Parathyroid adenoma (tissue), 2 donors: ENCODE measurements around the gene HECW1.

Experiments
- H2AFZ ChIP-seq: fragments of 300-600 bp; sonication (generic); one replicate; pipeline ENCODE4 v1.7.0; 2017; ENCODE audit warnings: antibody characterized with exemption, mild to moderate bottlenecking
- H3K27ac ChIP-seq: fragments of 300-600 bp; sonication (generic); one replicate; pipeline ENCODE4 v1.7.0; 2017
- H3K27me3 ChIP-seq: fragments of 300-600 bp; sonication (generic); one replicate; pipeline ENCODE4 v1.7.0; 2017; ENCODE audit warnings: low read length; ENCODE audit not compliant: control insufficient read depth, insufficient read depth
- H3K36me3 ChIP-seq: fragments of 300-600 bp; sonication (generic); one replicate; pipeline ENCODE4 v1.7.0; 2017; ENCODE audit warnings: low read length; ENCODE audit not compliant: control insufficient read depth, insufficient read depth
- H3K4me1 ChIP-seq: fragments of 300-600 bp; sonication (generic); one replicate; pipeline ENCODE4 v1.7.0; 2017; ENCODE audit warnings: control low read depth
- H3K4me2 ChIP-seq: fragments of 300-600 bp; sonication (generic); one replicate; pipeline ENCODE4 v1.7.0; 2017; ENCODE audit warnings: low read length
- H3K4me3 ChIP-seq: fragments of 300-600 bp; sonication (generic); one replicate; pipeline ENCODE4 v1.7.0; 2017; ENCODE audit warnings: low read depth, low read length
- H3K79me2 ChIP-seq: fragments of 300-600 bp; sonication (generic); one replicate; pipeline ENCODE4 v1.7.0; 2017; ENCODE audit warnings: control low read depth
- H3K9ac ChIP-seq: fragments of 300-600 bp; sonication (generic); one replicate; pipeline ENCODE4 v1.7.0; 2017; ENCODE audit warnings: mild to moderate bottlenecking
- H3K9me3 ChIP-seq: fragments of 300-600 bp; sonication (generic); one replicate; pipeline ENCODE4 v1.7.0; 2017; ENCODE audit warnings: low read length; ENCODE audit not compliant: control insufficient read depth
- TF ChIP-seq, protein P1 (sequence below): fragments of 300-600 bp; sonication (generic); IDR thresholded peaks from one replicate; pipeline ENCODE4 v1.7.0; 2017; ENCODE audit warnings: antibody characterized with exemption, mild to moderate bottlenecking
- donor health status: primary hyperparathyroidism.

HECW1 gene

DNA sequence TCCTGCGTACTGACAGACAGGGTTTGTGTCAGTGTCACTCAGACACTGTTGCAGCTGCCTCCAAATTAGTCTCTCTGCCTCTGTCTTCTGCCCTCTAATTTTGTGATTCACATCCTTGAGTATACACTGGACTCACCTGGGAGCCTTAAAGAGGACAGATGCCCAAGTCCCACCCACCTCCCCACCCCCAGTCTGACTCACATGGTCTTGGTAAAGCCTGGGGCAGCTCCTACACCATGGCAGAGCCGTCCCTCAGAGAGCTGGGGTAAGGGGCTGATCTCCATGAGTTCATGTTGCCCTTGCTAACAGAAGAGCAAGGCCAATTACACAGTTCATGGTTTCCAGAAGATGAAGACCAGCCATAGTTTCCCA is 272.8 kb downstream of the HECW1 start:
- Histone ChIP-seq H3K4me1 (no peaks in the 10 kb centered on the region), H3K4me3 (no peak overlapping the region), H3K36me3 (no peaks in the 10 kb centered on the region), H3K9ac (no peak overlapping the region), H3K27me3 (no peaks in the 10 kb centered on the region), H3K4me2 (no peak overlapping the region), H3K9me3 (peaks cover 4% of the 10 kb centered on the region), H2AFZ (no peak overlapping the region), H3K27ac (no peak overlapping the region), H3K79me2 (no peaks in the 10 kb centered on the region)
- TF ChIP-seq, protein P1, sequence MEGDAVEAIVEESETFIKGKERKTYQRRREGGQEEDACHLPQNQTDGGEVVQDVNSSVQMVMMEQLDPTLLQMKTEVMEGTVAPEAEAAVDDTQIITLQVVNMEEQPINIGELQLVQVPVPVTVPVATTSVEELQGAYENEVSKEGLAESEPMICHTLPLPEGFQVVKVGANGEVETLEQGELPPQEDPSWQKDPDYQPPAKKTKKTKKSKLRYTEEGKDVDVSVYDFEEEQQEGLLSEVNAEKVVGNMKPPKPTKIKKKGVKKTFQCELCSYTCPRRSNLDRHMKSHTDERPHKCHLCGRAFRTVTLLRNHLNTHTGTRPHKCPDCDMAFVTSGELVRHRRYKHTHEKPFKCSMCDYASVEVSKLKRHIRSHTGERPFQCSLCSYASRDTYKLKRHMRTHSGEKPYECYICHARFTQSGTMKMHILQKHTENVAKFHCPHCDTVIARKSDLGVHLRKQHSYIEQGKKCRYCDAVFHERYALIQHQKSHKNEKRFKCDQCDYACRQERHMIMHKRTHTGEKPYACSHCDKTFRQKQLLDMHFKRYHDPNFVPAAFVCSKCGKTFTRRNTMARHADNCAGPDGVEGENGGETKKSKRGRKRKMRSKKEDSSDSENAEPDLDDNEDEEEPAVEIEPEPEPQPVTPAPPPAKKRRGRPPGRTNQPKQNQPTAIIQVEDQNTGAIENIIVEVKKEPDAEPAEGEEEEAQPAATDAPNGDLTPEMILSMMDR = no peak

DNA sequence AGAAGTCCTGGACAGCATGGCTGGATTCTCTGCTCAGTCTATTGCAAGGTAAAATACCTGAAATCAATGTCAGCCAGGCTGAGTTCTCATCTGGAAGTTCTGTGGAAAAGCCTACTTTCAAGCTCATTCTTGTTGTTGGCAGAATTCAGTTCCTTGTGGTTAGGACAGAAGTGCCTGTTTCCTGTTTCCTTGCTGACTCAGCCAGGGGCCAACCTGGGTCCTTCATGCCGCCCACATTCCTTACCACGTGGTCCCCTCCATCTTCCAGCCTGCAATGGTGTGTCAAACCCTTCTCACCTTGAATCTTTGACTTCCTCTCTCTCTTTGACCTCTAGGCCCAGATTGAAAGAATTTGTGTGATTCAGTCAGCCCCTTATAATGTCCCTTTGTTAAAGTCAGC is 273.4 kb downstream of the HECW1 start:
- Histone ChIP-seq H3K27ac (no peak overlapping the region), H3K9ac (no peak overlapping the region), H3K9me3 (peaks cover 4% of the 10 kb centered on the region), H3K4me3 (no peak overlapping the region), H3K4me2 (no peak overlapping the region), H3K4me1 (no peaks in the 10 kb centered on the region), H3K27me3 (no peaks in the 10 kb centered on the region), H3K36me3 (no peaks in the 10 kb centered on the region), H3K79me2 (no peaks in the 10 kb centered on the region), H2AFZ (no peak overlapping the region)
- TF ChIP-seq, protein P1 = no peak

DNA sequence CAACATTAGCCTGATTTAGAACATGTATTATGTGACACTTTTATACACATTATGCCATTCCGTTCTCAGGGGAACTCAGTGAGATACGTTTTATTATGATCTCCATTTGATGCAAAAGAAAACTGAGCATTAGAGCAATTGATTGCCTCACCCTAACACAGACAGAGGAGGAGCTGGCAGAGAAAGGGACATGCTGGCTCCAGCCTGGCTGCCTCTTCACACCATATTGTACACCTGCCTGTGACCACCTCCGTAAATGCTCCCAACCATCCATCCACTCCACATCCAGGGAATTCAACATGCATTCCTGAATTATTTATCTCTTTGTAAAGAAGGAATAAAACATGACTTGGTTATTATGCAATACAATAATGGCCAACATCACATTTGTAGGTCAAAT is 275.5 kb downstream of the HECW1 start:
- H3K9ac ChIP-seq = no peak overlapping the region
- peaks cover 4% of the 10 kb centered on the region for H3K9me3 ChIP-seq
- no peak overlapping the region for H3K4me3 ChIP-seq
- H3K4me2 ChIP-seq = no peak overlapping the region
- H3K4me1 ChIP-seq = no peaks in the 10 kb centered on the region
- TF ChIP-seq, protein P1 = no peak
- H3K27me3 ChIP-seq = no peaks in the 10 kb centered on the region
- H3K79me2 ChIP-seq = no peaks in the 10 kb centered on the region
- no peak overlapping the region for H2AFZ ChIP-seq
- H3K27ac ChIP-seq = no peak overlapping the region
- no peaks in the 10 kb centered on the region for H3K36me3 ChIP-seq

DNA sequence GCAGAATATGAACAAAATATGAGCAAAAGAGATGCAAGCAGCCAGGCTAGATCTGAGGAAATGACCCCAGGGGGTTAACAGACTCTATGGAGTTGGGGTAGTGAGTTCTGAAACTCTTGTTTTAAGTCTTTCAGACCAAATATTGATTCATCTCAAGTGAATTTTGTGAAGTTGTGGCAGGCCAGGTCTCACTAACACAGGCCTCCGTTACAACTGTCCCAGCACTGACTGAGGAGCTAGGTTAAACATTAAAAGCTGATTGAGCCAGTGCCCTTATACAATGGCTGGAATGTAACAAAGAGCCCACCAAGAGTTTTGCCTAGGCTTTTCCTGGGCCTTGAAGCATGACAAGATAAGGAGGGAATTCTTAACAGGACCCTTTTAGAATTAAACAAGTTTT is 278.1 kb downstream of the HECW1 start:
- H3K36me3 ChIP-seq = no peaks in the 10 kb centered on the region
- no peaks in the 10 kb centered on the region for H3K4me1 ChIP-seq
- H3K79me2 ChIP-seq = no peaks in the 10 kb centered on the region
- H3K27me3 ChIP-seq = no peaks in the 10 kb centered on the region
- TF ChIP-seq, protein P1 = no peak
- H3K9ac ChIP-seq = no peak overlapping the region
- H3K27ac ChIP-seq = no peak overlapping the region
- H3K4me2 ChIP-seq = no peak overlapping the region
- peaks cover 4% of the 10 kb centered on the region for H3K9me3 ChIP-seq
- no peak overlapping the region for H3K4me3 ChIP-seq
- no peak overlapping the region for H2AFZ ChIP-seq

DNA sequence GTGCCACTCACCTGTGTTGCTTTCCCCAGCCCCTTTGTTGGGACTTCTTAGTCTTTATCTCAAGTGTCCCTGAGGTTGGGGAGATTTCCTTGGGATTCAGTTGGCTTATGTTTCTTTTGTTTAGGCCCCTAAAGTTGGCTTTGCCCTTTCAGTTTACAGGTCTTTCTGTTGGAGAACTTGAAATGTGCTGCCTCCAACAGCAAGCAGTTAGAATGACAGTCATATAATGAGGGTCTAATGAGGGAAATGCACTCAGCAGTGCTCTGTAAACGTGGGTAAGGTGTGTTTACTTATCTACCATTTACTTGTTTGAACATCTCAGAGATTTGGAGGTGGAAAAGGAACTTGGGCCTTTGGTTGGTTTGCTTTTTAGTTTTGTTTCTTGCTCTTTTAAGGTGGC is 279.1 kb downstream of the HECW1 start:
- Histone ChIP-seq H3K9me3 (no peaks in the 10 kb centered on the region), H3K27ac (no peak overlapping the region), H3K36me3 (no peaks in the 10 kb centered on the region), H3K4me1 (no peaks in the 10 kb centered on the region), H3K9ac (no peak overlapping the region), H3K27me3 (no peaks in the 10 kb centered on the region), H2AFZ (no peak overlapping the region), H3K79me2 (no peaks in the 10 kb centered on the region), H3K4me2 (no peak overlapping the region), H3K4me3 (no peak overlapping the region)
- TF ChIP-seq, protein P1 = no peak
